Ammon's horn (tissue), 1 donor: Measurements from ENCODE around the gene EIF4G3.
A peak's percentile ranks its signal among the peaks of the same experiment; 100 is the strongest.
"Not testable (repeated sequence)": the region's sequence is repeated elsewhere in the genome, so short reads cannot be mapped to it uniquely, and the experiment has no call there.

ENCODE experiments used
- DNase-seq: peaks from one replicate; pipeline ENCODE4 v3.0.0-alpha.2; 2016; ENCODE audit warnings: low spot score

Gene EIF4G3

GRCh38 chr1:20811916-20812315 is 364.8 kb downstream of the EIF4G3 start:
- DNase-seq, result no peak

DNA sequence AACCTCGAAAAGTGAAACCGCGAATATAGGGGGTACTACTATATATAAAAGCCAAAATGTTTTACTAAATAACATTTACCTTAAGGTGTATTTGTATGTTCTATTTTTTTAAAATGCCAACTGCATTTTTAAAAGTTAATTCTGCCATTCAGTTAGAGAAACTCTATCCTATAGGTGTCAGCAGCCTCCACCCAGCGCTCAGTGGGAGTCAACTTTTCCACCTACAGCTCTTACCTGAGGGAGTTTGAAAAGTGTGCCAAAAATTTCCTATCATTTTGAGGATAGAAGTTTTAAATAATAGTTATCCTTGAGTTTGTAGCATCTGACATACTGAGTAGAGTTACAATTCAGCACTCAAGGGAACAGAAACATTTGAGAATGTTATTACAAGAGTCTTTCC is 383.5 kb downstream of the EIF4G3 start:
- no peak for DNase-seq

GRCh38 chr1:20792196-20792595 is 384.5 kb downstream of the EIF4G3 start:
- no peak for DNase-seq

GRCh38 chr1:20790785-20791184 is 385.9 kb downstream of the EIF4G3 start:
- DNase-seq, result no peak

DNA sequence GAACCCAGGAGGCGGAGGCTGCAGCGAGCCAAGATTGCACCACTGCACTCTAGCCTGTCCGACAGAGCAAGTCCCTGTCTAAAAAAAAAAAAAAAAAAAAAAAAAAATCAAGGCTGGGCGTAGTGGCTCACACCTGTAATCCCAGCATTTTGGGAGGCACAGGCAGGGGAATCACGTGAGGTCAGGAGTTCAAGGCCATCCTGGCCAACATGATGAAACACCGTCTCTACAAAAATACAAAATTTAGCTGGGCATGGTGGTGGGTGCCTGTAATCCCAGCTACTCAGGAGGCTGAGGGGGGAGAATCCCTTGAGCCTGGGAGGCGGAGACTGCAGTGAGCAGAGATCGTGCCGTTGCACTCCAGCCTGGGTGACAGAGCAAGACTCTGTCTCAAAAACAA is 387.1 kb downstream of the EIF4G3 start:
- not testable (repeated sequence) for DNase-seq

- no peak for DNase-seq
Observed at GRCh38 chr1:20787840-20788795, 388.6 kb downstream of the EIF4G3 start.

- DNase-seq, result peak; percentile 75
Observed at GRCh38 chr1:20787029-20787839, 389.5 kb downstream of the EIF4G3 start, which contains the start of gene HP1BP3. HP1BP3 (minus strand) TSS chr1:20787307; CDS start chr1:20780440, 6,867 bp downstream.

DNA sequence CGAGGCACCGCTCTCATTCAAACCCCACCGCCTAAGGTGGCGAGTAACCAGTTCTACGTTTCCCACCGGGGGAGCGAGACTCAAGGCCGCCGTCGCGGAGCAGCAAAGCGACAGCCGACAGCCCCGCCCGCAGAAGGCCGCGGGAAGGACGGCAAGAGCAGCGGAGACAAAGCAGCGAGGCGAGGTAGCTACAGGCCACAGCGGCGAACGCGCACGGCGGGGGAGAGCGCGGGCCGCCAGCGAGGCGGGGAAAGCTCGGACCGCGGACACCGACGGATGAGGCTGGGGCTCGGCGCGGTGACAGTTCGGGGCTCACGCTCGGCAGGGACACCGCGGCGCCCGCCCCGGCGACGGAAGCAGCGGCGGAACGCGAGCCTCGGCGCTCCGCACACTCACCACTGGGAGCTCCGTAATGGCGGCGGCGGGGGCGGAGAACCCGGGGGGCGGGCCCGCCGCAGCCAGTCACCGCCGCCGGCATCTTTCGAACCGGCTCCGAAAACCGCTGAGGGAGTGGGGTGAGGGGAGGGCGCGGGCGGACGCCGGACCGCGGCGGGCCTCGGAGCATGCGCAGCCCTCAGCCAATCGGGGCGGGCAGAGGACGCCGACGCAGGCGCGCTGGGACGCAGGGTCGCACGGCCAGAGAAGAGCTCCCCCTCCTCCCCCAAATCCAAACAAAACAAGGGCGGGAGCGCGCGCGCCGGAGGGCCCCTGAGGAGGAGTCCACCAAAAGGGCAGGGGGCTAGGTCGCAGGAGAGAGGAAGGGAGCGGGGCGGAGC is 390.3 kb downstream of the EIF4G3 start:
- DNase-seq, result peak; percentile 95

DNA sequence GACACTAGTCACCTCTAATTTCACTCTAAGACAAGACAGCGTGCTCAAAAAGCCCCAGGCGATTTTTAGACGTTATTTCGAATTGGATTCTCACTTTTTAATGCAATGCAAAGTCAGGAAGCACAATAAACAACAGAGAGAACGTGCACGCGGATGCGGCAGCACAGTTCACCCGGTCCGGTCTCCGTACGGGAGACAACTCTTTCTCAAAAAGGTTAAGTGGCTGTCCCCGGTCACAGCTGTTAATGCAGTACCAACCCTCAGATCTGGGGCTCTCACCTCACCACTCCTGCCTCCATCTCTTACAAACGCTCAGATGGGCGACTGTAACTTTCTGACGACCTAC is 390.8 kb downstream of the EIF4G3 start:
- no peak for DNase-seq

- DNase-seq, result no peak
Observed at GRCh38 chr1:20775700-20776099, 401.0 kb downstream of the EIF4G3 start.

GRCh38 chr1:20771780-20772179 is 404.9 kb downstream of the EIF4G3 start:
- DNase-seq, result no peak

DNA sequence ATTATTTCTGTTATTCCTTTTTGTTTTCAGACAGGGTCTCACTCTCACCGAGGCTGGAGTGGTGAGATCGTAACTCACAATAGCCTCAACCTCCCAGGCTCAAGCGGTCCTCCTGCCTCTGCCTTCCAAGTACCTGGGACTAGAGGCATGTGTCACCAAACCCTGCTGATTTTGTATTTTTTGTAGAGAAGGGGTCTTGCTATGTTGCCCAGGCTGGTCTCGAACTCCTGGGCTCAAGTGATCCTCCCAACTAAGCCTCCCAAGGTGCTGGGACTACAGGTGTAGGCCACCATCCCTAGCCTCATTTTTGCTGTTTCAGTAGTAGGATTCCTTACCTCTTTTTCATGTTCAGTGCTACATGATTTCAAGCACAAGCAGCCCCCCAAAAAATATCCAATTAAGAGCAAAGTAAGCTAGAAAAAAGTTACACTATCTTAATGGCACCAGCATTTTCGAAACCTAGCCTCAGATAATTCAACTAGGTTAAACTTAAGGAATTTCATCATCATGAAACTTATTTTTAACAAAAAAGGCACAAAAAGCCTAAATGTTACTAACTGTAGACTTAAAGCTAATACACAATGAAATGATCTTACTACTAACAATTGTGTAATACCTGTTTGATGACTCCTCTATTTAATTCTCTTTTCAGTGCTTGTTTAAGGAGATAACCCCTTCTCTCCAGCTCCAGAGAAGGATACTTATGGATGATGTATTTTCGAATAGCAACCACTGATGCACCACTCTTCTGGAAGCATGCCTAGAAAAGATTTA is 406.2 kb downstream of the EIF4G3 start:
- no peak for DNase-seq

- DNase-seq, result no peak
Observed at GRCh38 chr1:20767271-20767670, 409.4 kb downstream of the EIF4G3 start.

- DNase-seq, result no peak
Observed at GRCh38 chr1:20763417-20763816, 413.3 kb downstream of the EIF4G3 start.

DNA sequence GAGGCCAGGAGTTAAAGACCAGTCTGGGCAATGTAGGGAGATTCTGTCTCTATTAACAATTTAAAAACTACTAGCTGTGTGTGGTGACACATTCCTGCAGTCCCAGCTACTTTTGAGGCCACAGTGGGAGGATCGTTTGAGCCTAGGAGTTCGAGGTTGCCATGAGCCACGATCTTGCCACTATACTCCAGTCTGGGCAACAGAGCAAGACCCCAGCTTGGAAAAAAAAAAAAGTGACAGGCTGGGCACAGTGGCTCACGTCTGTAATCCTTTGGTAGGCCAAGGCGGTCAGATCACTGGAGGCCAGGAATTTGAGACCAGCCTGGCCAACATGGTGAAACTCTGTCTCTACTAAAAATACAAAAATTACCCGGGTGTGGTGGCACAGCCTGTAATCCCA is 416.4 kb downstream of the EIF4G3 start:
- DNase-seq, result no peak
